Uterus (tissue), 2 donors: Measurements from ENCODE around the gene CEBPA.

Experiments
- CTCF ChIP-seq, 4 experiments: fragments of 200-600 bp in 2 of 4; fragments of 450-650 bp in 2 of 4; sonication (generic) in 2 of 4; IDR thresholded peaks; one replicate each; pipeline ENCODE4 v1.5.1; 2016 to 2019; ENCODE audit warnings: antibody characterized with exemption in 4 of 4, mild to moderate bottlenecking in 2 of 4, moderate library complexity in 1 of 4
- POLR2A ChIP-seq, 2 donors: fragments of 450-650 bp; IDR thresholded peaks; one replicate each; pipeline ENCODE4 v1.6.1; 2016; ENCODE audit warnings: antibody characterized with exemption in 2 of 2, mild to moderate bottlenecking in 1 of 2, moderate library complexity in 1 of 2

GRCh38 chr19:33320636-33321035 is 18.3 kb upstream of the CEBPA start:
- TF ChIP-seq POLR2A (IDR thresholded peaks at IDR 0.05) = no peak
- no peak for TF ChIP-seq CTCF (IDR thresholded peaks at IDR 0.05)
